HG02763 (cell line): ENCODE data around the gene MECP2.
"Not testable (repeated sequence)": the region's sequence is repeated elsewhere in the genome, so short reads cannot be mapped to it uniquely, and the experiment has no call there.

Experiments
- ATAC-seq: cut with Tn5 transposase; IDR thresholded peaks from one replicate; pipeline ENCODE4 v1.9.1; 2021; ENCODE audit warnings: mild to moderate bottlenecking, moderate library complexity; ENCODE audit not compliant: unreplicated experiment

MECP2 gene

GRCh38 chrX:154097589-154098541, at the start of gene MECP2:
Gene MECP2, minus strand, starts transcription at chrX:154097717.
- ATAC-seq: peak; percentile 86

- ATAC-seq: not testable (repeated sequence)
These were observed 46.5 kb upstream of the MECP2 start, which contains the start of gene OPN1LW for GRCh38 chrX:154144010-154144409. Gene OPN1LW, plus strand, starts transcription at chrX:154144243. Its CDS starts 41 bp downstream, at chrX:154144284.

DNA sequence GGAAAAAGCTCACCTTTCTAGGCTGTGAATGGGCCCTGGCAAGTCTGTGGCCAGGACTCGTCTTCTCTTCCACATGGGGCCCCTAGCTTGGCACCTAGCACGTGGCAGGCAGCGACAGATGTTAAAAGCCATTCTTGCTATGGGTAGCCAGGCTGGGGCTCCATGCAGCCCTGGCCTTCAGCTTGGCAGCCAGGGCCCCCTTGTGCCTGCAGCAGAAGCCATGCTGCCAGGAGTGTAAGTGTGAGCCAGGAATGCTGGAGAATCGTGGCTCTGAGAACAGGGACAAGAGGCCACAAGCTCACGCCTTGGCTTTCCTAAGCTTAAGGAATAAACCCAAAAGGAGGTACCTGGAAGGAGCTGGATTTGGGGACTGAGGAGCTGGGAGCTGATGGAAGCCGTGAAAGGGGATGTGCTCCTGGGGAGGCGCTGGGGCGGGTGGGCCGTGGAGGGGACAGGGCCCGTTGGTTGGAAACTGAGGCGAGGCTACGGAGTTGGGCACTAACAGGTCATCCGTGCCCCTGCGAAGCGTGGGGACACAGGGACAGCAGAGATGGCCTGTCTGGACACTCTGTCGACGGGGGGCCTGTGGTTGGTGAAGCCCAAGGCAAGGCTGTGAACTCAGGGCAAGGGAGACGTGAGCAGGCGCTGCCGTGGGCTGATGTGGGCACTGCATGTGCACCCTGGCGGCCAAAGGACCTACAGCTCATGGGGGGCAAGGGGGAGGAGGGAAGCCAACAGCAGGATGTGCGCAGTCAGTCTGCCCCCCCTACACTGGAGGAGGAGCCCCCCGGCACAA, 45.6 kb upstream of the MECP2 start:
- no peak for ATAC-seq

DNA sequence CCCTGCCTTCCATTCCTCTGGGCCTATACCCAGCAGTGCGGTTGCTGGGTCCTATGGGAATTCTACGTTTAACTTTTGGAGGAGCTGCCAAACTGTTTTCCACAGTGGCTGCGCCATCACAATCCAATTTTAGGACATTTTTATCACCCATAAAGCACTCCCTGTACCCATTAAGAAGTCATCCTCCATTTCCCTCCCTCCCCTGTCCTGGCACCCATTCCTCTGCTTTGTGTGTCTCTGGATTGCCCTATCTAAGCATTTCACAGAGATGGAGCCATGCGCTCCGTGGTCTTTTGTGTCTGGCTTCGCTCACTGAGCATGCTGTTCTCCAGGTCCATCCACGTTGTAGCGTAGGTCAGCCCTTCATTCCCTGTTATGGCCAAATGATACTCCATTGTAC, 44.9 kb upstream of the MECP2 start:
- no peak for ATAC-seq

- ATAC-seq: no peak
These were observed 43.2 kb upstream of the MECP2 start for GRCh38 chrX:154140742-154141141.

GRCh38 chrX:154140206-154140605, 42.7 kb upstream of the MECP2 start:
- no peak for ATAC-seq

DNA sequence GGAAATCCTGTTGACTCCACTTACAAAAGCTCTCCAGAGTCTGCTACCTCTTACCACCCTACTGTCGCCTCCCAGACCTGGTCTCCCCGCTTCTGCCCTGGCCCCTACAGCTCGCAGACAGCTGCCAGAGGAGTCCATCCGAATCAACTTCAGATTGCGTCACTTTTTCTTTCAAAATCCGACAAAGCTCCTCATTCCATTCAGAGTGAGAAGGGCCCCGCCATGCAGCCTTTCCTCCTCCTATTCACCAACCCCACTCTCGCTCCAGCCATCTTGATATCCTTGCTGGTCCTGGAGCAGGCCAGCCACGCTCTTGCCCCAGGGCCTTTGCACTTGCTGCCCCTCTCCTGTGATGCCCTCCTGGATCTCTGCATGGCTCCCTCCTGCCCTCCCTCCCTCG, 41.3 kb upstream of the MECP2 start:
- no peak for ATAC-seq

GRCh38 chrX:154136627-154137161, 39.2 kb upstream of the MECP2 start:
- ATAC-seq: no peak

DNA sequence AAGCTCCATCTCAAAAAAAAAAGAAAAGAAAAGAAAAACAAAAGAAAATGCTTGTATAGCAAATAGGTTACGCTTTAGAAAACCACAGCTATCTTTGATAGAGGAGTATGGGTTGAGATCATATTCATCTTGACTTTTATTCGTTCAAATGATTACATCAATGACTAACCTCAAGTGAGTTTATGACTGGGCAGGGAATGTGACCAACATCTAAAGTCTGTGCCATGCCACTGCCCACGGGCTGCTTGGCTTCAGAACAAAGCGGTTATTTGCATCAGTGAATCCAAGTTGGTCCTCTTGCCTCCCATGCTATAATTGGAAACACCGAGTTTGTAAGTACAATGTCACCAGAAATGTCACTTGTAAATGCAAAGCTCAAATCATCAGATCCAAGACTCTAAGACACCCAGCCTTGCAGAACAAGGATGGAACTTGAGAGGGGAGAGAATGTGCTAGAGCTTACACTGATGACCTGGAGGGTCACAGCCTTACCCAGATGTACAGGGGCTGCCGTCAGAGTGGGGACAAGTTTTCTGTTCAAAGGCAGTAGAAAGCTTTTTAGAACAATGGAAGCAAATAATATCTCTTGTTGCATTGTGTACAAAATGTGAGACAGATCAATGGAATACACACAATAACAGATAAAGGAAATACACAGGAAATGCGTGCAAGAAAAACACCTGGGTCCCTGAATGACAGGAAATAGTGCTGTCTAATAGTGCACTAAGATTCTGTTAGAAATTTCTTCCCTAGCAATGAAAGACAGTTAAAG, 38.1 kb upstream of the MECP2 start:
- ATAC-seq: no peak

DNA sequence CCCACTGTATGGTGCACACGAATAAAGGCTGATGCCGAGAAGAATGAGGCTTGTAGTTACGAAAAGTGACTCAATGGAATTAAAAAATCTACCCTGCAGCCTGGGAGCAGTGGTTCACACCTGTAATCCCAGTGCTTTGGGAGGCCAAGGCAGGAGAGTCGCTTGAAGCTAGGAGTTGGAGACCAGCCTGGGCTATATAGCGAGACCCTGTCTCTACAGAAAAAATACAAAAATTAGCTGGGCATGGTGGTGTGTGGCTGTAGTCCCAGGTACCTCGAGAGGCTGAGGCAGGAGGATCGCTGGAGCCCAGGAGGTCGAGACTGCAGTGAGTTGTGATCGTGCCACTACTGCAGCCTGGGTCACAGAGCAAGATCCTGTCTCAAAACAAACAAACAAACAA, 34.8 kb upstream of the MECP2 start:
- ATAC-seq: no peak

DNA sequence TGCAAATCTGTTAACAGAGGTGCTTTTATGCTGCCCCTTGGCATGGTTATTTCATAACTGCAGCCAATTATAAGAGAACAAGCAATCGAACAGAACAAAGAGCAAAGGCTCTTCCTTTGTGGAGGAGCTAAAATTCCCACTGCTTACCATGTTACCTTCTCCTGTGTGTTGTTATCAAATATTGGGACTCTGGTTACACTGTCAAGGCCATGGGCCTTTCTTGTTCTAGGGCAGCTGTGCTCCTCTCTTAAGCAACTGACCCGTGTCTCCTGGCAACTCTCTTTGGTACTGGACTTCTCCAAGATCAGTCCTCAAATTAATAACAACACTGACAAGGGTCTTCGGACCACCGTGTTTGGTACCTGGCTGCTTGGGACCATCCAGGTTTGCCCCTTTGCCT, 34.4 kb upstream of the MECP2 start:
- ATAC-seq: no peak

DNA sequence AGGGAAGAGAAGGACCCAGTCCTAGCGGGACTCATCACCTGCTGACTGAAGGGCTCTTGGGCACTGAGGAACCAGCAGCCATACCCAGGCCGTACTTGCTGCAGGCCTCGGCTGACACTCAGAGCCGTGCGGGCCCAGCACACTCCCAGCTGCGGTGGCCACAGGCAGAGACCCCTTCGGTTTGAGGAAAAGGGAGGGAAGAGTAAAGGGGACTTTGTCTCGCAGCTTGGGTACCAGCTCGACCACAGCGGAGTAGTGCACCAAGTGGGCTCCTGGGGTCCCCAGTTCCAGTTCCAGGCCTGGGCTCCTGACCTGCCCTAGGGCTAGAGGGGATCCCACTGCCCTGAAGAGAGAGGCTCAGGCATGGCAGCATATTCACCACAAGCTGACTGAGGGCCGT, 28.6 kb upstream of the MECP2 start:
- ATAC-seq: no peak

GRCh38 chrX:154125391-154126040, 28.0 kb upstream of the MECP2 start:
- no peak for ATAC-seq

GRCh38 chrX:154123241-154124219, 26.0 kb upstream of the MECP2 start:
- no peak for ATAC-seq

GRCh38 chrX:154121961-154122360, 24.4 kb upstream of the MECP2 start:
- no peak for ATAC-seq

- no peak for ATAC-seq
These were observed 23.7 kb upstream of the MECP2 start for GRCh38 chrX:154121207-154121606.

DNA sequence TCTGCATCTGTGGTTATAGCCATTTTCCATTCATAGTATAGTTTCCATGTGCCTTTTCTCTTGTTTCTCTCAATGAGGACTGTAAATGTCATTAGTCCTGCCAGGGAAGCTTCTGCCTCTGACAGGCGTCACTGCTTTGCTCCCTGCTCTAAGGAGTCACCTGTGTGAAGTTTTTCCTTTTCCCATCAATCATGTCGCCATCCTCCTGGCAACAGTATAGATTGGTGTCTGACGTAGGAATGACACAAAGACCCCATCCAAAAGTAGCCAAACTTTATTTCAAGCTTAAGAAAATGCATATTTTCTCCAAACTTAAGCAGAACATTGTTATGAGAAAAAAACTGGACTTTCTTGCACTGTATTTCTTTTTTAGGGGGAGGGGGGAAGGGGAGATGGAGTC, 23.1 kb upstream of the MECP2 start:
- no peak for ATAC-seq

GRCh38 chrX:154117566-154117965, 20.0 kb upstream of the MECP2 start:
- ATAC-seq: no peak
